OCI-LY7 (cell line): ENCODE results near the gene COL4A2.

Experiments used
- CTCF ChIP-seq: fragments of 200-600 bp; sonication (generic); conservative IDR thresholded peaks from 2 replicates; pipeline ENCODE4 v1.5.1; 2014; ENCODE audit warnings: mild to moderate bottlenecking, antibody characterized with exemption, low read length, moderate library complexity, mixed read lengths
- EZH2phosphoT487 ChIP-seq: fragments of 200-600 bp; sonication (generic); IDR thresholded peaks from 2 replicates; pipeline ENCODE4 v1.6.1; 2018; ENCODE audit warnings: low read depth, borderline replicate concordance, mild to moderate bottlenecking, mixed run types, antibody characterized with exemption, low read length, moderate library complexity, mixed read lengths

- TF ChIP-seq CTCF (no peak), EZH2phosphoT487 (no peak)
Observed at GRCh38 chr13:110274687-110275086, 32.4 kb upstream of the COL4A2 start.
